Transverse colon (tissue), 4 donors: Measurements from ENCODE around the gene GPR156.

Source experiments
- CTCF ChIP-seq, 5 experiments: fragments of 200-600 bp in 3 of 5; fragments of 450-650 bp in 2 of 5; sonication (generic) in 3 of 5; IDR thresholded peaks; 1 replicate in 2 of 5; 2 replicates in 3 of 5; pipeline ENCODE4 v1.5.1; 2016 to 2017; ENCODE audit warnings: antibody characterized with exemption in 5 of 5, inconsistent platforms in 3 of 5, mild to moderate bottlenecking in 2 of 5, moderate library complexity in 1 of 5
- POLR2A ChIP-seq: fragments of 450-650 bp; IDR thresholded peaks from one replicate; pipeline ENCODE4 v1.6.1; 2016; ENCODE audit warnings: antibody characterized with exemption, mild to moderate bottlenecking, moderate library complexity
- POLR2AphosphoS5 ChIP-seq, 3 donors: sonication (generic); formaldehyde crosslinking; IDR thresholded peaks; one replicate each; pipeline ENCODE4 v1.6.1; 2016; ENCODE audit warnings: antibody characterized with exemption in 3 of 3

- TF ChIP-seq CTCF (IDR thresholded peaks at IDR 0.05) (no peak), POLR2A (no peak), POLR2AphosphoS5 (IDR thresholded peaks at IDR 0.05) (no peak)
Observed at GRCh38 chr3:120200493-120201235, 84.4 kb downstream of the GPR156 start.
